ENCODE measurements around the gene CD47.

DNA sequence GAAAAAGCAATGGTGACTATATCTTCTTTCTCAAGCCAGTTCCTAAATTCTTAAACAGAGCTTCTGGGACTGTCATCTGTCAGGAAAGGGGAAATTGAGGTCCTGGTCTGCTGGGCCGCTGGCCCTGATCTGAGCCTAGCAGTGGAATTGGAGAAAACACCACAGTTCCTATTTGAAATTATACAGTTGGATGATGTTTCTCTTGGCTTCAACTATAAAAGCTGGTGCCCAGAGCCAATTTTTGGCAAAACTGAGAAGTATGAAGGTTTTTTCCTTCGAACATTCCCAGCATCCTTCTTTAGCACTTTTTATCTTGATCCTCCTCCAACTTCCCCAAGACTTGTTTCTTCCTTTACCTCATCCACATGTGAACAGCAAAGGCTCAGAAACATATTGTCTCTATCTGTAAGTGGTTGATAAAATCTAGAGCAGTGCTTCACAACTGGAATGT lies 83.9 kb downstream of the CD47 start:
- no peak for TF ChIP-seq BACH1 (IDR thresholded peaks at IDR 0.05; ENCODE audit: borderline replicate concordance)
- TF ChIP-seq, protein P1, sequence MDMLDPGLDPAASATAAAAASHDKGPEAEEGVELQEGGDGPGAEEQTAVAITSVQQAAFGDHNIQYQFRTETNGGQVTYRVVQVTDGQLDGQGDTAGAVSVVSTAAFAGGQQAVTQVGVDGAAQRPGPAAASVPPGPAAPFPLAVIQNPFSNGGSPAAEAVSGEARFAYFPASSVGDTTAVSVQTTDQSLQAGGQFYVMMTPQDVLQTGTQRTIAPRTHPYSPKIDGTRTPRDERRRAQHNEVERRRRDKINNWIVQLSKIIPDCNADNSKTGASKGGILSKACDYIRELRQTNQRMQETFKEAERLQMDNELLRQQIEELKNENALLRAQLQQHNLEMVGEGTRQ (IDR thresholded peaks at IDR 0.05; ENCODE audit: borderline replicate concordance, low read depth, low read length): no peak
- no peak for TF ChIP-seq RBBP5 (conservative IDR thresholded peaks at IDR 0.05)
- no peak for TF ChIP-seq PRDM15 (CRISPR knock-in tag; IDR thresholded peaks at IDR 0.05)
- no peak for TF ChIP-seq CBX3 (IDR thresholded peaks at IDR 0.05; ENCODE audit: borderline replicate concordance, low read depth)
- no peak for TF ChIP-seq ZBTB40 (IDR thresholded peaks at IDR 0.05; ENCODE audit: borderline replicate concordance)
- no peak for TF ChIP-seq POLR2A (IDR thresholded peaks at IDR 0.05; ENCODE audit: low read depth, low read length)
